Glutamatergic neuron (in vitro differentiated cells): ENCODE measurements around the gene RNF5. TPM values are rescaled to one million over a fixed set of nuclear protein-coding genes. Genes with fewer than 3 reads are reported as not detected.
A peak's percentile ranks its signal among the peaks of the same experiment; 100 is the strongest.

Experiments used
- DNase-seq: peaks from one replicate; pipeline ENCODE4 v3.0.0; 2022
- H3K27ac Mint-ChIP-seq: one replicate; pipeline ENCODE4 v1.8.0; 2020; ENCODE audit warnings: mild to moderate bottlenecking, mixed read lengths, inconsistent platforms; ENCODE audit not compliant: unreplicated experiment
- H3K27me3 Mint-ChIP-seq: one replicate; pipeline ENCODE4 v1.8.0; 2020; ENCODE audit warnings: mild to moderate bottlenecking, moderate library complexity, mixed read lengths, inconsistent platforms; ENCODE audit not compliant: unreplicated experiment
- H3K36me3 Mint-ChIP-seq: one replicate; pipeline ENCODE4 v1.8.0; 2020; ENCODE audit warnings: mild to moderate bottlenecking, mixed read lengths, inconsistent platforms; ENCODE audit not compliant: unreplicated experiment
- H3K4me1 Mint-ChIP-seq: one replicate; pipeline ENCODE4 v1.8.0; 2020; ENCODE audit warnings: mild to moderate bottlenecking, low read depth, mixed read lengths, inconsistent platforms; ENCODE audit not compliant: unreplicated experiment
- H3K4me3 Mint-ChIP-seq: one replicate; pipeline ENCODE4 v1.8.0; 2020; ENCODE audit warnings: mild to moderate bottlenecking, mixed read lengths, inconsistent platforms; ENCODE audit not compliant: unreplicated experiment
- H3K9me3 Mint-ChIP-seq: one replicate; pipeline ENCODE4 v1.8.0; 2020; ENCODE audit warnings: mild to moderate bottlenecking, moderate library complexity, mixed read lengths, inconsistent platforms; ENCODE audit not compliant: unreplicated experiment
- CTCF ChIP-seq: fragments of 200-600 bp; sonication (generic); IDR thresholded peaks from one replicate; pipeline ENCODE4 v1.5.0; 2021; ENCODE audit not compliant: partially characterized antibody, unreplicated experiment
- total RNA-seq: library from RNA; stranded (reverse); fragmentation: NEBNext Ultra II Directional; extraction: Animal tissue kit (Norgen Biotek cat#: 25700); gene quantifications from one replicate; pipeline ENCODE4 v1.2.1, GENCODE V29; 2021; ENCODE audit not compliant: unreplicated experiment

The RNF5 gene
- total RNA-seq, 1 donor from 2014 or later: 103 TPM

DNA sequence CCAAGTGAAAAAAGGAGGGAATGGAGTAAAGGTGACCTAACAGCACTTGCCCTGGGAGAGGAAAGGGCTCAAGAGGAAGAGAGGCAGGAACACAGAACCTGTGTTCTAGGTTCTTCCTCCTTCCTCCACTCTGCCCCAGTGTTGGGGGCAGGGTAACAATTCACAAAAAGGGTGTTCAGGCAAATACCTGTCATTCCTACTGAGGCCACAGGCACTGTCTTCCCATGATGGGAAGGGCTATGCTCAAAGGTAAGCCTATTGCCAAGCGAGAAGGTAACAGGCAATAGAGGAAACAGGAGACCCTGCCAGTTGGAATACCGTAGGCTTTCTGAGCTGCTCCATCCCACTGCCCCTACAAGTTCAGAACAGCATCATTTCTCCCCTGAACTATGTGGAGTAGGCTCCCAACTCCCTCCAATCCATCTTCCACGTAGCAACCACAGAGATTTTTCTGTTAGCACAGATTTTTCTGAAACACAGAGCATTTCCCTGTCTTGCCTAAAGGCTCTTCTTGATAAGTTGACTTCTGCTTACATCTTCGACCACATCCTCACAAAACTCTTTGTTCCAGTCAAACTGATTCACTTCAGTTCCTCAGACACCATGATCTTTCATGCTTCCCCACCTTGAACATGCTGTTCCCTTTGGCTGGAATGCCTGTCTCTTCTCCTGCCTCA lies 5.0 kb upstream of the RNF5 start:
- peak overlapping the region; percentile 94 for H3K4me3 Mint-ChIP-seq
- peaks cover 25% of the 10 kb centered on the region for H3K4me1 Mint-ChIP-seq
- H3K27me3 Mint-ChIP-seq: peaks cover 14% of the 10 kb centered on the region
- no peak for TF ChIP-seq CTCF
- no peak for DNase-seq
- peaks cover 17% of the 10 kb centered on the region for H3K9me3 Mint-ChIP-seq
- H3K36me3 Mint-ChIP-seq: peaks cover 6% of the 10 kb centered on the region
- no peak overlapping the region for H3K27ac Mint-ChIP-seq

DNA sequence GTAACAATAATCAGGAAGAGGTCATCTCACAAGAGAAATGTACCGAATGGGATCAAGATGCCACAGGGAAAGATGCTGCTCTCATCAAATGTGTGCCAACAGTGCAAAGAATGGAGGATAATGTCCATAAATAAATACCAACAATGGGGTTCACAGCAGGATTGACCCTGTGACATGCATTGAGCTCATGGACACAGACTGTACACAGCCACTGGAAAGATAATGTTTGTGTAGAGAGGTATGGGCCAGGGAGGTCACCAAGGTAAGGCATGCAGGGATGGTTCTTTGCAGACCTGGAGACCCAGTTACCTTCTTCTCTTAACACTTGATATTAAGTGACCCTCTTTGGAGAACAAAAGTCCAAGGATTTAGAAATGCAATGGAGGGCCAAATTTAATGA lies 3.8 kb upstream of the RNF5 start:
- peaks cover 28% of the 10 kb centered on the region for H3K4me1 Mint-ChIP-seq
- peaks cover 11% of the 10 kb centered on the region for H3K36me3 Mint-ChIP-seq
- peaks cover 22% of the 10 kb centered on the region for H3K27me3 Mint-ChIP-seq
- no peak for TF ChIP-seq CTCF
- peak overlapping the region; percentile 34 for H3K27ac Mint-ChIP-seq
- H3K4me3 Mint-ChIP-seq: peak overlapping the region; percentile 94
- DNase-seq: no peak
- H3K9me3 Mint-ChIP-seq: peaks cover 22% of the 10 kb centered on the region

GRCh38 chr6:32175322-32175710 lies 2.9 kb upstream of the RNF5 start:
- Mint-ChIP-seq H3K4me1 (peaks cover 36% of the 10 kb centered on the region), H3K4me3 (peak overlapping the region; percentile 94), H3K27ac (peak overlapping the region; percentile 95), H3K36me3 (peaks cover 5% of the 10 kb centered on the region), H3K27me3 (peaks cover 22% of the 10 kb centered on the region), H3K9me3 (peaks cover 22% of the 10 kb centered on the region)
- no peak for DNase-seq
- TF ChIP-seq CTCF: no peak

DNA sequence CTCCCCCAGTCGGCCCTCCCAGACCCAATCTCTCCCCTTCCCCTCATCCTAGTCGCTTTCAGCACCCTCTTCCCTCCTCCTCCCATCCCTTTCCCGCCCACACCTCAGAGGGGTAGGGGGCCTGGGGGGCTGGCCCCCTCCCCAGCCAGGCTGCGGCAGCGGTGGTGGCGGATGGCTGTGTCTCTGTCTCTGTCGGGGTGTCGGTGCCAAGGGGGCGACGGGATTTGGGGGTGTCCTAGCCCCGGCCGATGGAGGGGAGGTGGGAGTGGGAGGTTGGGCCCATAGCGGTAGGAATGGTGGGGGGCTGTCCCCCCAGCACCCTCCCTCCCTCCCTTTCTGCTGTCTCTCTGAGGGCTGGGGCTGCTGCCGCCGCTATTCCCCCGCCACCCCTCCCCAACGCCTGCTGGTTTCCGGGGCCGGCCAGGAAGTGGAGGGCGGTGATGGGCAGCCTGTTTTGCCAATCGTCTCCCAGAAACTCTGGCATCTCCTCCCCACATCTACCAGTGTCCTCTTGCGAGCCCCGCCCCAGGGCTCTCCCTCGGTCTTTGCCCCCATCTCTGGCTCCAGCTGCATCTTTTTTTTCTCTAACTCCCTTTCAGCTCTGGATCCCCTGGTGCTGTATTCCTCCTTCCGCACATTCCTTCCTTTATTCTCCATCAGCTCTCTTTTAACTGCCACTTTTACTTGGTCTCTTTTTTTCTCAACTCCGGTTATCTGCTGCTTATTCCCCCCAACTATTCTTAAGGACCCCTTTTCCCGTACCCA lies 2.3 kb upstream of the RNF5 start, which contains the start of gene AGPAT1:
TSS of gene AGPAT1 (minus strand) at position 374 of the 765 bp plus-strand sequence. CDS start 4,588 bp downstream, outside the sequence.
- Mint-ChIP-seq H3K9me3 (peaks cover 22% of the 10 kb centered on the region), H3K36me3 (peaks cover 5% of the 10 kb centered on the region), H3K4me3 (peak within 1 kb of the TSS; percentile 94), H3K27ac (peak within 1 kb of the TSS; percentile 97), H3K27me3 (peaks cover 23% of the 10 kb centered on the region), H3K4me1 (peaks cover 40% of the 10 kb centered on the region)
- peak; percentile 99 for DNase-seq
- no peak for TF ChIP-seq CTCF
